PC-3 (cell line): ENCODE results near the gene KPNA4. TPM values are rescaled to one million over a fixed set of nuclear protein-coding genes. Genes with fewer than 3 reads are reported as not detected.

Experiments used
- ATAC-seq: fragments of 200-7000 bp; cut with Tn5 transposase; 2 replicates; pipeline ENCODE4 v1.9.1; 2020; ENCODE audit warnings: mild to moderate bottlenecking, moderate library complexity
- BruUV-seq: library from RNA; stranded (reverse); fragments of 400-500 nt; replicated peaks from 2 replicates; lab custom pipeline; 2021; lab: Mats Ljungman, UMichigan
- CTCF ChIA-PET: fragments of 300-600 bp; sonication (Branson Sonifier 250); formaldehyde crosslinking; loops from one replicate; lab custom pipeline; 2022; ENCODE audit warnings: antibody characterized with exemption; lab: Charles Lee
- POLR2A ChIA-PET: fragments of 300-600 bp; sonication (Branson Sonifier 250); formaldehyde crosslinking; loops from one replicate; lab custom pipeline; 2022; ENCODE audit warnings: antibody characterized with exemption; ENCODE audit not compliant: unreplicated experiment; lab: Charles Lee
- DNase-seq: peaks from one replicate; pipeline ENCODE4 v3.0.0-alpha.2; 2015
- H2AFZ ChIP-seq: fragments of 300-600 bp; sonication (generic); 2 replicates; pipeline ENCODE4 v1.6.0; 2016; ENCODE audit warnings: antibody characterized with exemption, low read length
- H3F3A ChIP-seq: fragments of 300-600 bp; sonication (generic); one replicate; pipeline ENCODE4 v1.6.0; 2017; ENCODE audit warnings: antibody characterized with exemption, low read length, control low read depth, mild to moderate bottlenecking; ENCODE audit not compliant: unreplicated experiment
- H3K27ac ChIP-seq: fragments of 300-600 bp; sonication (generic); 2 replicates; pipeline ENCODE4 v1.5.1; 2016; ENCODE audit warnings: mild to moderate bottlenecking, low read length
- H3K27me3 ChIP-seq: fragments of 300-600 bp; sonication (generic); 2 replicates; pipeline ENCODE4 v1.6.1; 2016; ENCODE audit warnings: low read length, mixed read lengths
- H3K36me3 ChIP-seq: fragments of 300-600 bp; sonication (generic); 2 replicates; pipeline ENCODE4 v1.6.1; 2016; ENCODE audit warnings: low read depth, mixed run types, low read length, mixed read lengths
- H3K4me1 ChIP-seq: fragments of 300-600 bp; sonication (generic); 2 replicates; pipeline ENCODE4 v1.5.1; 2016; ENCODE audit warnings: low read length; ENCODE audit not compliant: insufficient read depth
- H3K4me2 ChIP-seq: fragments of 300-600 bp; sonication (generic); 2 replicates; pipeline ENCODE4 v1.6.0; 2016; ENCODE audit warnings: low read length
- H3K4me3 ChIP-seq: fragments of 300-600 bp; sonication (generic); 2 replicates; pipeline ENCODE4 v1.5.1; 2016; ENCODE audit warnings: mild to moderate bottlenecking, low read length, mixed read lengths
- H3K79me2 ChIP-seq: fragments of 300-600 bp; sonication (generic); 2 replicates; pipeline ENCODE4 v1.6.1; 2017; ENCODE audit warnings: low read length, mixed read lengths
- H3K9ac ChIP-seq: fragments of 300-600 bp; sonication (generic); 2 replicates; pipeline ENCODE4 v1.6.0; 2016; ENCODE audit warnings: mild to moderate bottlenecking, low read length
- H3K9me2 ChIP-seq: fragments of 300-600 bp; sonication (generic); replicated peaks from 2 replicates; pipeline ENCODE4 v1.6.1; 2016; ENCODE audit warnings: mixed run types, low read length, mixed read lengths
- H3K9me3 ChIP-seq: fragments of 300-600 bp; sonication (generic); 2 replicates; pipeline ENCODE4 v1.6.1; 2016; ENCODE audit warnings: low read length, mixed read lengths
- H4K20me1 ChIP-seq: fragments of 300-600 bp; sonication (generic); 2 replicates; pipeline ENCODE4 v1.6.1; 2016; ENCODE audit warnings: low read length, mixed read lengths
- EZH2 ChIP-seq: fragments of 300-600 bp; sonication (generic); IDR thresholded peaks from one replicate; pipeline ENCODE4 v1.6.1; 2017; ENCODE audit warnings: antibody characterized with exemption, mild to moderate bottlenecking, low read length; ENCODE audit not compliant: unreplicated experiment
- EZH2phosphoT487 ChIP-seq: fragments of 300-600 bp; sonication (generic); IDR thresholded peaks from 2 replicates; pipeline ENCODE4 v1.6.1; 2018; ENCODE audit warnings: mild to moderate bottlenecking, antibody characterized with exemption, low read length, borderline replicate concordance
- intact Hi-C: fragments of 100-400 bp; cut with micrococcal nuclease; formaldehyde crosslinking; loops from 2 replicates; pipeline ENCODE4 v1.9.0; 2023
- total RNA-seq: library from RNA; depleted of rRNA; stranded (reverse); fragments of >200 nt; gene quantifications from 2 replicates; pipeline ENCODE4 v1.2.3, GENCODE V29; 2014
- TF ChIP-seq, protein P1 (sequence below): fragments of 300-600 bp; sonication (generic); conservative IDR thresholded peaks from 2 replicates; pipeline ENCODE4 v1.5.1; 2017; ENCODE audit warnings: antibody characterized with exemption, low read depth, mild to moderate bottlenecking, low read length

The KPNA4 gene
- total RNA-seq, 1 experiment from 2014 or later = 31.5 TPM

DNA sequence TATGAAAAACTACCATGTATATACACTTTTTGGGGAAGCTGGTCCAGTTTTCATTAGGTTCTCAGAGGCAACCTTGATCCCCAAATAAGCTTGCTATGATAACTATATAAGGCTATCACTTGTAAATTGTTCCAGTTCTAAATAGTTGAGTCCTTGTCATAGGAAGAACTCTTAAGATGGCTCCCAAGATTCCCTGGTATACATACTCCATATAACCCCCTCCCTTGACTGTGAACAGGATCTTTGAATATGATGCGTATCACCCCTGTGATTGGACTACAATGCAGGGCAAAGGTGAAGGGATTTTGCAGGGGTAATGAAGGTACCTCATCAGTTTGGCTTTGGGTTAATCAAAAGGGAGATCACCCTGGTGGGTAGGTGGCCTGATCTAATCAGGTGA, 67.2 kb downstream of the KPNA4 start:
- Histone ChIP-seq H3K79me2 (no peaks in the 10 kb centered on the region), H3K4me3 (no peak overlapping the region), H3F3A (no peaks in the 10 kb centered on the region), H3K27ac (no peak overlapping the region), H3K9ac (no peak overlapping the region), H4K20me1 (no peaks in the 10 kb centered on the region), H3K27me3 (no peaks in the 10 kb centered on the region), H3K4me2 (no peak overlapping the region), H3K36me3 (peaks cover 37% of the 10 kb centered on the region), H2AFZ (no peak overlapping the region), H3K9me2 (no peaks in the 10 kb centered on the region), H3K4me1 (no peaks in the 10 kb centered on the region), H3K9me3 (no peaks in the 10 kb centered on the region)
- POLR2A ChIA-PET = no interaction called here
- TF ChIP-seq EZH2phosphoT487 (no peak), EZH2 (no peak)
- TF ChIP-seq, protein P1, sequence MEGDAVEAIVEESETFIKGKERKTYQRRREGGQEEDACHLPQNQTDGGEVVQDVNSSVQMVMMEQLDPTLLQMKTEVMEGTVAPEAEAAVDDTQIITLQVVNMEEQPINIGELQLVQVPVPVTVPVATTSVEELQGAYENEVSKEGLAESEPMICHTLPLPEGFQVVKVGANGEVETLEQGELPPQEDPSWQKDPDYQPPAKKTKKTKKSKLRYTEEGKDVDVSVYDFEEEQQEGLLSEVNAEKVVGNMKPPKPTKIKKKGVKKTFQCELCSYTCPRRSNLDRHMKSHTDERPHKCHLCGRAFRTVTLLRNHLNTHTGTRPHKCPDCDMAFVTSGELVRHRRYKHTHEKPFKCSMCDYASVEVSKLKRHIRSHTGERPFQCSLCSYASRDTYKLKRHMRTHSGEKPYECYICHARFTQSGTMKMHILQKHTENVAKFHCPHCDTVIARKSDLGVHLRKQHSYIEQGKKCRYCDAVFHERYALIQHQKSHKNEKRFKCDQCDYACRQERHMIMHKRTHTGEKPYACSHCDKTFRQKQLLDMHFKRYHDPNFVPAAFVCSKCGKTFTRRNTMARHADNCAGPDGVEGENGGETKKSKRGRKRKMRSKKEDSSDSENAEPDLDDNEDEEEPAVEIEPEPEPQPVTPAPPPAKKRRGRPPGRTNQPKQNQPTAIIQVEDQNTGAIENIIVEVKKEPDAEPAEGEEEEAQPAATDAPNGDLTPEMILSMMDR = no peak
- ATAC-seq (no peak), DNase-seq (no peak)
- intact Hi-C loops = no loop called here
- BruUV-seq = no TSS peak
- CTCF ChIA-PET = no interaction called here

DNA sequence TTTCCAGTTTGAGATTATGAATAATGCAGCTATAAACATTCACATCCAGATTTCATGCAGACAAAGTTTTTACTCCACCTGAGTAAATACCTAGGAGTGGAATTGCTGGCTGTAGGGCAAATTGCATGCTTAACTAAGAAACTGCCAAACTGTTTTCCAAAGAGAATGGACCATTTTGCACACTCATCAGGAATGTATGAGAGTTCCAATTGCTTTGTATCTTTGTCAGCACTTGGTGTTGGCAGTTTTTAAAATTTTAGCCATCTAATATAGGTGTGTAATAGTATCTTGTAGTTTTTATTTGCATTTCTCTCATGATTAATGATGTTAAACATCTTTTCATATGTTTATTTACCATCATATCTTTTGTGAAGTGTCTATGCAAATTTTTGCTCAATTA, 75.2 kb downstream of the KPNA4 start:
- Histone ChIP-seq H3K4me2 (no peak overlapping the region), H3F3A (no peaks in the 10 kb centered on the region), H3K36me3 (no peaks in the 10 kb centered on the region), H3K27me3 (no peaks in the 10 kb centered on the region), H3K9me3 (no peaks in the 10 kb centered on the region), H3K9ac (no peak overlapping the region), H2AFZ (no peak overlapping the region), H3K27ac (no peak overlapping the region), H3K4me1 (no peaks in the 10 kb centered on the region), H3K79me2 (no peaks in the 10 kb centered on the region), H3K4me3 (no peak overlapping the region), H3K9me2 (no peaks in the 10 kb centered on the region), H4K20me1 (no peaks in the 10 kb centered on the region)
- ChIA-PET CTCF (no interaction called here), POLR2A (no interaction called here)
- BruUV-seq = no TSS peak
- ATAC-seq = no peak
- TF ChIP-seq, protein P1 = no peak
- TF ChIP-seq EZH2phosphoT487 = no peak
- intact Hi-C loops = no loop called here
- DNase-seq = peak; percentile 22

DNA sequence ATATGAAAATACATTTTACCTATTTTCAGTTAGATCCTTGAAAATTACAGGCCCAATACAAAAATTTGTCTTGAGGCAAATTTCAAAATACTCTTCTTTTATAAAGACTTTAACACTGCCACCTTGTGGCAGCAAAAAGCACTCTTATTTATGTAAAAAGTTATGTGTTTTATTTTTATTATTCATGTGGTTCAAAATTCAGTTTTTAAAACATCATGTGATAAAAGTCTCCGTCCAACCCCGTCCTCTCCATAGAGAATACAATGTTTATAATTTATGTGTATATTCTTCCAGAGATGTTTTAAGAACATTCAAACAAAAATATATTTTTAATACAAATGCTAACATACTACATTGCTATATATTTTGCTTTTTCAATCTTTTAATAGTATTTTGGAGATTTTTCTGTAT, 78.9 kb downstream of the KPNA4 start:
- ChIA-PET CTCF (no interaction called here), POLR2A (no interaction called here)
- no peaks in the 10 kb centered on the region for H3F3A ChIP-seq
- no peaks in the 10 kb centered on the region for H3K36me3 ChIP-seq
- TF ChIP-seq, protein P1 = peak; percentile 78
- no peak for TF ChIP-seq EZH2phosphoT487
- TF ChIP-seq EZH2 = no peak
- peak; percentile 16; the same call in 1 of the 2 replicates for ATAC-seq
- H2AFZ ChIP-seq = no peak overlapping the region
- DNase-seq = peak; percentile 71
- no TSS peak for BruUV-seq
- intact Hi-C loops = loop anchor here (1.0 to 10.0 kb wide), 3 partner anchors 36 to 323 kb away; no protein-coding TSS in a partner anchor
- no peaks in the 10 kb centered on the region for H3K4me1 ChIP-seq
- no peaks in the 10 kb centered on the region for H3K9me3 ChIP-seq
- H3K79me2 ChIP-seq = no peaks in the 10 kb centered on the region
- no peaks in the 10 kb centered on the region for H3K27me3 ChIP-seq
- H3K4me3 ChIP-seq = no peak overlapping the region
- no peaks in the 10 kb centered on the region for H3K9me2 ChIP-seq
- H4K20me1 ChIP-seq = no peaks in the 10 kb centered on the region
- no peak overlapping the region for H3K9ac ChIP-seq
- H3K27ac ChIP-seq = no peak overlapping the region
- no peak overlapping the region for H3K4me2 ChIP-seq
